Testis (tissue), 3 donors: Measurements from ENCODE around the gene ZNF692. TPM values are rescaled to one million over a fixed set of nuclear protein-coding genes. Genes with fewer than 3 reads are reported as not detected.

Experiments
- DNase-seq: peaks from one replicate; pipeline ENCODE4 v3.0.0-alpha.2; 2019
- H3K27ac ChIP-seq, 2 donors: fragments of 200-600 bp; sonication (generic); one replicate each; pipeline ENCODE4 v1.5.1; 2019
- H3K27me3 ChIP-seq: fragments of 200-600 bp; sonication (generic); one replicate; pipeline ENCODE4 v1.5.1; 2019
- H3K36me3 ChIP-seq: fragments of 200-600 bp; sonication (generic); one replicate; pipeline ENCODE4 v1.5.1; 2017; ENCODE audit warnings: low read depth; ENCODE audit errors: missing control alignments
- H3K4me1 ChIP-seq: fragments of 200-600 bp; sonication (generic); one replicate; pipeline ENCODE4 v1.5.1; 2019
- H3K4me3 ChIP-seq, 2 donors: fragments of 200-600 bp; sonication (generic); one replicate each; pipeline ENCODE4 v1.5.1; 2017 to 2019
- H3K9me3 ChIP-seq: fragments of 200-600 bp; sonication (generic); one replicate; pipeline ENCODE4 v1.5.1; 2017
- POLR2A ChIP-seq: fragments of 450-650 bp; IDR thresholded peaks from one replicate; pipeline ENCODE4 v1.6.1; 2017; ENCODE audit warnings: antibody characterized with exemption, mild to moderate bottlenecking, moderate library complexity
- WGBS, 2 donors: methylation state at CpG; one replicate each; pipeline ENCODE4 v1.1.5; 2018; 5-methylcytosine and 5-hydroxymethylcytosine counted together
- intact Hi-C: fragments of 100-400 bp; cut with DNase I; formaldehyde crosslinking; loops from one replicate; pipeline ENCODE4 v1.15.1; 2023; ENCODE audit warnings: low total_unique reads
- polyA plus RNA-seq: library from polyadenylated mRNA; stranded (reverse); fragments of 350-450 nt; fragmentation: Illumina TruSeq; extraction: RNeasy Lipid Tissue Mini Kit (QIAGEN cat#74804); gene quantifications from one replicate; pipeline ENCODE4 v1.2.3, GENCODE V29; 2014; ENCODE audit warnings: low read depth, low replicate concordance; ENCODE audit not compliant: insufficient read depth
- total RNA-seq, 2 donors: library from RNA; depleted of rRNA; stranded (reverse); fragments of >200 nt; gene quantifications; one replicate each; pipeline ENCODE4 v1.2.3, GENCODE V29; 2016
- TF ChIP-seq, protein P1 (sequence below), 3 experiments: fragments of 450-650 bp in 2 of 3; fragments of 200-600 bp in 1 of 3; sonication (generic) in 1 of 3; IDR thresholded peaks; one replicate each; pipeline ENCODE4 v1.5.1; 2016 to 2019; ENCODE audit warnings: antibody characterized with exemption in 3 of 3, mild to moderate bottlenecking in 2 of 3, moderate library complexity in 1 of 3

Gene ZNF692
- total and polyA plus RNA-seq, 3 donors from 2014 or later: 82.9 to 89.4 (median 86.2) TPM

DNA sequence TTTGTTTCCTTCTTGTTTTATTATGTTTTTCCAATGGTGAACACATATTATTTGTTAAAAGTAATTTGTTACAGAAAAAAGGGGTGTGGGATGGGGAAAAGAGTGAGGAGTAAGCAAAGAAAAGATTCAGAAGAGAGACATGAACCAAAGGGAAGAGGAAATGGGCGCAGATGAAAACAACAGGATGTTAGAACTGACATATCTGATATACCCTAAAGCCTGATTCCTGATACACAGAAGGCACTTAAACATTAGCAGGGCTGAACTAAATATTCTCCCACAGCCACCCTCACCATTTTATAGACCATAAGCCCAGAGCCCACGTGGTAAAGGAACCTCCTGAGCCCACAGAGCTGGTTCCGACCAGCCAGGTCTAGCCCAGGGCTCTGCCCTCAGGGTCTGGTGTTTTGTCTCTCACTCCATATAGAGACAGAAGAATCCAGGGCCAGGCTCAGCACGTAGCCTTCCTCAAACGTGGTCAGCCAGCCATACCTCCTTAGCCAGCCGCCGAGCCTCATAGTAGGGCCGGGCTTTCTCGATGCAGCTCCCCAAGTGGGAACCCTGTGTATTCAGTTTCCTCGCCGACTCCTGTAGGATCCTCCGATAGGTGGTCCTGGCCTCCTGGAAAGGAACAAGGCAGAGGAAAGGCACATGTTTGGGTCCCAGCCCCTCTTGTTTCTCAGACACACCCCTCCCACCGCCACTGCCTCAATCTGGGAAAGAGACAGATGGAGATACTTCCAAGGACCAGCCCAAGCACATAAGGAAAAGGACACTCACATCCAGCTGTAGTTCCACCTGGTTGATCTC is 42.6 kb downstream of the ZNF692 start:
- no peak for DNase-seq
- 93 to 97% methylated on average over 13 of the region's 13 CpGs for WGBS, 2 donors
- no peak overlapping the region for H3K4me3 ChIP-seq
- H3K27me3 ChIP-seq: no peaks in the 10 kb centered on the region
- H3K36me3 ChIP-seq: no peaks in the 10 kb centered on the region
- no peaks in the 10 kb centered on the region for H3K4me1 ChIP-seq
- no peaks in the 10 kb centered on the region for H3K9me3 ChIP-seq
- H3K27ac ChIP-seq: no peak overlapping the region
- intact Hi-C loops: no loop called here
- TF ChIP-seq POLR2A: no peak
- TF ChIP-seq, protein P1, sequence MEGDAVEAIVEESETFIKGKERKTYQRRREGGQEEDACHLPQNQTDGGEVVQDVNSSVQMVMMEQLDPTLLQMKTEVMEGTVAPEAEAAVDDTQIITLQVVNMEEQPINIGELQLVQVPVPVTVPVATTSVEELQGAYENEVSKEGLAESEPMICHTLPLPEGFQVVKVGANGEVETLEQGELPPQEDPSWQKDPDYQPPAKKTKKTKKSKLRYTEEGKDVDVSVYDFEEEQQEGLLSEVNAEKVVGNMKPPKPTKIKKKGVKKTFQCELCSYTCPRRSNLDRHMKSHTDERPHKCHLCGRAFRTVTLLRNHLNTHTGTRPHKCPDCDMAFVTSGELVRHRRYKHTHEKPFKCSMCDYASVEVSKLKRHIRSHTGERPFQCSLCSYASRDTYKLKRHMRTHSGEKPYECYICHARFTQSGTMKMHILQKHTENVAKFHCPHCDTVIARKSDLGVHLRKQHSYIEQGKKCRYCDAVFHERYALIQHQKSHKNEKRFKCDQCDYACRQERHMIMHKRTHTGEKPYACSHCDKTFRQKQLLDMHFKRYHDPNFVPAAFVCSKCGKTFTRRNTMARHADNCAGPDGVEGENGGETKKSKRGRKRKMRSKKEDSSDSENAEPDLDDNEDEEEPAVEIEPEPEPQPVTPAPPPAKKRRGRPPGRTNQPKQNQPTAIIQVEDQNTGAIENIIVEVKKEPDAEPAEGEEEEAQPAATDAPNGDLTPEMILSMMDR (IDR thresholded peaks at IDR 0.05): no peak

- 89 to 91% methylated on average over 10 of the region's 10 CpGs for WGBS, 2 donors
- intact Hi-C loops: no loop called here
Measured at GRCh38 chr1:248815407-248816034, 43.4 kb downstream of the ZNF692 start.

DNA sequence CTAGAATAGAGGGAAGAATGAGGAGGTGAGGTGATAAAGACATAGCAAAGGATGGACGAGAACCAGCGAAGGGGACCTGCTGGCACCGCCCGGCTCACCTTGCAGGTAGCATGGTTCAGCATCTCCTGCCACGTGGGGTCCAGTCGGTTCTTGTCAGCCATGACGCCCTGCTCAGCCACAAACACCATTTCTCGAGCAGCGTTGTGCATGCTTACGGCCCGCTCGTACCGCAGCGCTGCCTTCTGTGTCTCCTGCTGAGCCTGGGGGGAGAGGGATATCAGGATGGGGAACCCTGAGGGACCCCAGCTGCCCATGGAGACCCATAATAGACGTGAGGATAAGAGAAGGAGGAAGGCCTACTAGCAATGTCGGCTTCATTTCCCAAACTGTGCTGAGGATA is 44.5 kb downstream of the ZNF692 start:
- intact Hi-C loops: no loop called here

More at GRCh38 chr1:248815407-248816034, 43.4 kb downstream of the ZNF692 start:
- H3K27ac ChIP-seq: no peak overlapping the region
- TF ChIP-seq, protein P1 (IDR thresholded peaks at IDR 0.05): no peak
- TF ChIP-seq POLR2A: no peak
- H3K4me1 ChIP-seq: no peaks in the 10 kb centered on the region
- DNase-seq: no peak
- H3K4me3 ChIP-seq: no peak overlapping the region
- no peaks in the 10 kb centered on the region for H3K9me3 ChIP-seq
- no peaks in the 10 kb centered on the region for H3K36me3 ChIP-seq
- H3K27me3 ChIP-seq: no peaks in the 10 kb centered on the region

GRCh38 chr1:248813546-248813945 is 45.3 kb downstream of the ZNF692 start:
- 91 to 97% methylated on average over 7 to 8 of the region's 8 CpGs for WGBS, 2 donors
- intact Hi-C loops: no loop called here
- DNase-seq: no peak
- H3K4me3 ChIP-seq: no peak overlapping the region
- no peaks in the 10 kb centered on the region for H3K36me3 ChIP-seq
- H3K9me3 ChIP-seq: no peaks in the 10 kb centered on the region
- H3K27ac ChIP-seq: no peak overlapping the region
- TF ChIP-seq, protein P1 (IDR thresholded peaks at IDR 0.05): no peak
- TF ChIP-seq POLR2A: no peak
- no peaks in the 10 kb centered on the region for H3K4me1 ChIP-seq
- no peaks in the 10 kb centered on the region for H3K27me3 ChIP-seq

More for the DNA sequence above, 44.5 kb downstream of the ZNF692 start:
- no peak for DNase-seq
- no peak for TF ChIP-seq POLR2A
- TF ChIP-seq, protein P1 (IDR thresholded peaks at IDR 0.05): no peak
- Histone ChIP-seq H3K27ac (no peak overlapping the region), H3K4me1 (no peaks in the 10 kb centered on the region), H3K9me3 (no peaks in the 10 kb centered on the region), H3K36me3 (no peaks in the 10 kb centered on the region), H3K4me3 (no peak overlapping the region), H3K27me3 (no peaks in the 10 kb centered on the region)
- WGBS, 2 donors: 91 to 95% methylated on average over 16 of the region's 16 CpGs
